ENCODE data around the gene DIRAS1. TPM values are rescaled to one million over a fixed set of nuclear protein-coding genes. Genes with fewer than 3 reads are reported as not detected.

The DIRAS1 gene, protein sequence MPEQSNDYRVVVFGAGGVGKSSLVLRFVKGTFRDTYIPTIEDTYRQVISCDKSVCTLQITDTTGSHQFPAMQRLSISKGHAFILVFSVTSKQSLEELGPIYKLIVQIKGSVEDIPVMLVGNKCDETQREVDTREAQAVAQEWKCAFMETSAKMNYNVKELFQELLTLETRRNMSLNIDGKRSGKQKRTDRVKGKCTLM
- 47.1 TPM for total RNA-seq (ENCODE audit: unreplicated experiment)
- long read RNA-seq = 0 reads

DNA sequence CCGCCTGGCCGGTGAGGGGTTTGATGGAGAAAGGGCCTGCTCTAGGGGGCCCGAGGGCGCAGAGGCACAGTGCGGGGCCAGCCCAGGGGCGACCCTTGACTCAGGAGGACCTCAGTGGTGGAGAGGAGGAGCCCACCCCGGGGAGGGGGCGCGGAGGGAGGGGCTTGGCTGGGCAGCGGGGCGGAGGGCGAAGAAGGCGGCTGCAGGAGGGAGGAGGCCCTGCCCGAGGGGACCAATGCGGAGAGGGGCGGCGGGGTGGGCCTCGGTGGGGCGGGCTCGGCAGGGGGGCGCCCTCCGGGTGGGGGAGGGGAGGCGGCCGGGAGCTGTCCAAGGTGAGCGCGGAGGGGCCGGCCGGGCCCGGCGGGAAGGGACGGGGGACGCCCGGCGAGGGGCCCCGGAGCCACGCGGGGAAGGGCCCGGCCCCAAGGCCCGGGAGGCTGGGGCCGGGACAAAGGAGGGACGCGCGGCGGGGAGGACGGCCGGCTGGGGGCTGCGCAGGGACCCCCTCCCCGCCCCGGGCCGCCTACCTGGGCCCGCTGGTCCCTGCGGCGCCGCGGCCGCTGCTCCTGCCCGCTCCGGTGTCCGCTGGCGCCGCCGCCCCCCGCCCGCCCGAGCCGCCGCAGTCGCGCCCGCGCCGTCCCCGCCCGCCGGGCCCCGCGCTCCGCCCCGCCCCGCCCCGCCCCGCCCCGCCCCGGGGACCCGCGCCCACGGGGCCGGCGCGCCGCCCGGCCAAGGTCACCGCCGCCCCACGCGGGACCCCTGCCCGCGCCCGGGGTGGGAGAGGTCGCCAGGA, at the start of gene DIRAS1:
DIRAS1 (minus strand) TSS at position 596 of the 793 bp plus-strand sequence. CDS start 3,566 bp downstream, outside the sequence.
- peak; percentile 76 for DNase-seq
- Mint-ChIP-seq H3K4me1 (ENCODE audit: low read depth, unreplicated experiment) (peaks cover 3% of the 10 kb centered on the region), H3K9me3 (ENCODE audit: unreplicated experiment) (peaks cover 3% of the 10 kb centered on the region), H3K27me3 (ENCODE audit: unreplicated experiment) (peaks cover 7% of the 10 kb centered on the region), H3K27ac (ENCODE audit: unreplicated experiment) (no peak within 1 kb of the TSS), H3K36me3 (ENCODE audit: unreplicated experiment) (peaks cover under 1% of the 10 kb centered on the region), H3K4me3 (ENCODE audit: unreplicated experiment) (peak within 1 kb of the TSS; percentile 74)
- TF ChIP-seq, protein P1, sequence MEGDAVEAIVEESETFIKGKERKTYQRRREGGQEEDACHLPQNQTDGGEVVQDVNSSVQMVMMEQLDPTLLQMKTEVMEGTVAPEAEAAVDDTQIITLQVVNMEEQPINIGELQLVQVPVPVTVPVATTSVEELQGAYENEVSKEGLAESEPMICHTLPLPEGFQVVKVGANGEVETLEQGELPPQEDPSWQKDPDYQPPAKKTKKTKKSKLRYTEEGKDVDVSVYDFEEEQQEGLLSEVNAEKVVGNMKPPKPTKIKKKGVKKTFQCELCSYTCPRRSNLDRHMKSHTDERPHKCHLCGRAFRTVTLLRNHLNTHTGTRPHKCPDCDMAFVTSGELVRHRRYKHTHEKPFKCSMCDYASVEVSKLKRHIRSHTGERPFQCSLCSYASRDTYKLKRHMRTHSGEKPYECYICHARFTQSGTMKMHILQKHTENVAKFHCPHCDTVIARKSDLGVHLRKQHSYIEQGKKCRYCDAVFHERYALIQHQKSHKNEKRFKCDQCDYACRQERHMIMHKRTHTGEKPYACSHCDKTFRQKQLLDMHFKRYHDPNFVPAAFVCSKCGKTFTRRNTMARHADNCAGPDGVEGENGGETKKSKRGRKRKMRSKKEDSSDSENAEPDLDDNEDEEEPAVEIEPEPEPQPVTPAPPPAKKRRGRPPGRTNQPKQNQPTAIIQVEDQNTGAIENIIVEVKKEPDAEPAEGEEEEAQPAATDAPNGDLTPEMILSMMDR (IDR thresholded peaks at IDR 0.05; ENCODE audit: partially characterized antibody, unreplicated experiment) = no peak

DNA sequence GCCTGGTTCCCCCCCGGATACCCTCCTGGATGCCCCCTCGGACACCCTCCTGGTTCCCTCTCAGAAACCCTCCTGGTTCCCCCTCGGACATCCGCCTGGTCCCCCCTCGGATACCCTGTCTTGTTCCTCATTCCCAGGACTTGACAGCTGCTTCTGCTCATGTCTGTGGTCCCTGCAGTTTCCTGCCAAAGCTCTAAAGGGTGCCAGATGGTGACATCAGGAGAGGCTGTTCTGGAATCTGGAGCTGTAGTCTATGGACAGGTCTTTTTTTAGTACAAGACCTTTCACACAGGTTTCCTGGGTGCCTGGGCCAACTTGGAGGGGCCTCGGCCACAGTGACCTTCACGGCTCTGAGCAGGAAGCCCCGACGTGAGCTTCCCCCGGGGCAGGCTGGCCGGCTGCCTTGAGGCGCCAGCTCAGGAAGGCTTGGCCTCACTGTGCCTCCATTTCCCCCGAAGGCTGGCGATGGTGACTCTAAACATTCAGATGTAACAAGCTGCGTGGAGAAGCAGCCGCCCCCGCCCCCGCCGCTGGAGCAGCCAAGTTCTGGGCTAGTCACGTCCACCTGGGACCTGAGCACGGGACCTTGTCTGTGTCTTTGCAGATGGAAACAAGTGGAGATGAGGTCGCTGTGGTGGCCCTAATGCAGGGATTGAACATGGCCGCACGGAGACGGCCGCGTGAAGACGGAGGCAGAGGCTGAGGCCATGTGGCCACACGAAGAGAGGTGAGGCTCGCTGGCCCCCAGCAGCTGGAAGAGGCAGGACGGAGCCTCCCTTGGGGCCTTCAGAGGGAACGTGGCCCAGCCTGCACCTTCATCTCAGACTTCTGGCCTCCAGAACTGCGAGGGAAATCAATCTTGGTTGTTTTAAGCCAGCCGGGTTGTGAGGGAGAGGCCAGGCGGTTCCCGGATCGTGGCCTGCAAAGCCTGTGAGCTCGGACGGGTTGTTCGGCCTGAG, 49.2 kb upstream of the DIRAS1 start:
- Mint-ChIP-seq H3K9me3 (ENCODE audit: unreplicated experiment) (peaks cover 7% of the 10 kb centered on the region), H3K4me1 (ENCODE audit: low read depth, unreplicated experiment) (peaks cover 15% of the 10 kb centered on the region), H3K27me3 (ENCODE audit: unreplicated experiment) (peaks cover 3% of the 10 kb centered on the region), H3K4me3 (ENCODE audit: unreplicated experiment) (peak overlapping the region; percentile 34), H3K36me3 (ENCODE audit: unreplicated experiment) (no peaks in the 10 kb centered on the region), H3K27ac (ENCODE audit: unreplicated experiment) (peak overlapping the region; percentile 48)
- TF ChIP-seq, protein P1 (IDR thresholded peaks at IDR 0.05; ENCODE audit: partially characterized antibody, unreplicated experiment) = no peak
- DNase-seq = peak; percentile 34

DNA sequence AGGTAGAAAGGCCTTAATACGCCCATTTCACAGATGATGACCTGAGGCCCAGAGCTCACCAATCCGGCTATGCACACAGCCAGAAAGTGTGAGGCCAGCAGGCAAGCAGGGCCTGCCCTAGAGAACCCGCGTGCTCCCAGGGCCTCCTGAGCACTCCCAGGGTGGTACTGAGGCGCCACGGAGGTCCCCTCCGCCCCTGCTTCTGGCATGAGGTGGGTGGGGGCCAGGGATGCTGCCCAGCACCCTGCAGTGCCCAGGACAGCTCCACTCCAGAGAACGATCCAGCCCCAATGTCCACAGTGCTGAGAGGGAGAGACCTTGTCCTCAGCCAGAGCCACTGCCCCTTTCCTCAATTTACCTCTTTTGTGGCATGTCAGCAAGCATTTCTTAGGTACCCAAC, 48.0 kb upstream of the DIRAS1 start:
- H3K4me3 Mint-ChIP-seq (ENCODE audit: unreplicated experiment) = no peak overlapping the region
- H3K27ac Mint-ChIP-seq (ENCODE audit: unreplicated experiment) = no peak overlapping the region
- H3K36me3 Mint-ChIP-seq (ENCODE audit: unreplicated experiment) = no peaks in the 10 kb centered on the region
- peaks cover 9% of the 10 kb centered on the region for H3K4me1 Mint-ChIP-seq (ENCODE audit: low read depth, unreplicated experiment)
- peaks cover 5% of the 10 kb centered on the region for H3K9me3 Mint-ChIP-seq (ENCODE audit: unreplicated experiment)
- TF ChIP-seq, protein P1 (IDR thresholded peaks at IDR 0.05; ENCODE audit: partially characterized antibody, unreplicated experiment) = no peak
- H3K27me3 Mint-ChIP-seq (ENCODE audit: unreplicated experiment) = peaks cover 2% of the 10 kb centered on the region
- no peak for DNase-seq

DNA sequence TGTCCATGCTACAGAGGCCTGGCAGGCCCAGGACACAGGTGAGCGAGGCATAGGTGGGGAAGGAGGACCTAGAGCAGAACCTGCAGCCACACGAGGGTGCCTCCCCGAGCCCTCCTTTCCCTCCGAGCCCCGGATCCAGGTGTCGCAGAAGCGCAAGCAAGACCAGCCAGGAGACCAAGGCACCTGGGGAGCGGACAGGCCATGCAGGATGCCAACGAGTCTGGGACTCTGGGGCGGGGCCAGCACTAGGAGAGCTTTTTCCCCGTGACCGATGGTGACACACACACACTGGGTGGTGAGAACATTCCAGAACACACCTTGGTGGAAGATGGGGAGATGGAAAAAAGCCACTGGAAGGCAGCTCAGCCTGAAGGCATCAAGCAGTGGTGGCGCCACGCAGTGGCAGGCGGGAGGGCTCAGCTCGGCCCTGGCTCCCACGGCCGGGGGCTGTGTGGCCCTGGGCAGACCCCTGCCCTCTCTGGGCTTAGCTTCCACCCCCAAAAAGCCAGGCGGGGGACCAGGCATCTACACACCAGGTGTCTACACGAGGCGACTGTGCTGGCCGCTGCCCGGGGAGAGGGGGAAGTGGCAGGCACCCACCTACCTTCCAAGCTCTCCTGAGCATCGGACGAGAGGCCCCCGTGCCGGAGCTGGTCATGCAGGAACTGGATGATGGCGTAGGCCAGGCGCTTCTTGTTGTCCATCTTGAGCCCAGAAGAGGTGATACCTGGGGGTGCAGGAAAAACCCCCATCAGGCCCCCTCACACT, 47.4 kb upstream of the DIRAS1 start:
- TF ChIP-seq, protein P1 (IDR thresholded peaks at IDR 0.05; ENCODE audit: partially characterized antibody, unreplicated experiment) = no peak
- no peak overlapping the region for H3K4me3 Mint-ChIP-seq (ENCODE audit: unreplicated experiment)
- peaks cover 5% of the 10 kb centered on the region for H3K4me1 Mint-ChIP-seq (ENCODE audit: low read depth, unreplicated experiment)
- H3K27me3 Mint-ChIP-seq (ENCODE audit: unreplicated experiment) = peaks cover 2% of the 10 kb centered on the region
- H3K9me3 Mint-ChIP-seq (ENCODE audit: unreplicated experiment) = peaks cover 4% of the 10 kb centered on the region
- DNase-seq = no peak
- no peaks in the 10 kb centered on the region for H3K36me3 Mint-ChIP-seq (ENCODE audit: unreplicated experiment)
- no peak overlapping the region for H3K27ac Mint-ChIP-seq (ENCODE audit: unreplicated experiment)
